NB4 (cell line): ENCODE results near the gene TMEM86B.

Experiments used
- MAX ChIP-seq: IDR thresholded peaks from 2 replicates; pipeline ENCODE4 v1.6.1; 2011; ENCODE audit warnings: low read depth, low read length
- POLR2A ChIP-seq: IDR thresholded peaks from 2 replicates; pipeline ENCODE4 v1.6.1; 2011; ENCODE audit warnings: mild to moderate bottlenecking; ENCODE audit not compliant: insufficient read length; ENCODE audit errors: extremely low read depth

GRCh38 chr19:55238030-55238429 is 9.5 kb upstream of the TMEM86B start:
- TF ChIP-seq POLR2A = no peak
- no peak for TF ChIP-seq MAX
